ENCODE measurements around the gene ATP5IF1. TPM values are rescaled to one million over a fixed set of nuclear protein-coding genes. Genes with fewer than 3 reads are reported as not detected.

Gene ATP5IF1
- total and polyA plus RNA-seq, 9 of the 15 experiments (the other 6 are each of a cell fraction or from before 2014, with no cell fraction given) = 292 to 1,422 (median 388) TPM

DNA sequence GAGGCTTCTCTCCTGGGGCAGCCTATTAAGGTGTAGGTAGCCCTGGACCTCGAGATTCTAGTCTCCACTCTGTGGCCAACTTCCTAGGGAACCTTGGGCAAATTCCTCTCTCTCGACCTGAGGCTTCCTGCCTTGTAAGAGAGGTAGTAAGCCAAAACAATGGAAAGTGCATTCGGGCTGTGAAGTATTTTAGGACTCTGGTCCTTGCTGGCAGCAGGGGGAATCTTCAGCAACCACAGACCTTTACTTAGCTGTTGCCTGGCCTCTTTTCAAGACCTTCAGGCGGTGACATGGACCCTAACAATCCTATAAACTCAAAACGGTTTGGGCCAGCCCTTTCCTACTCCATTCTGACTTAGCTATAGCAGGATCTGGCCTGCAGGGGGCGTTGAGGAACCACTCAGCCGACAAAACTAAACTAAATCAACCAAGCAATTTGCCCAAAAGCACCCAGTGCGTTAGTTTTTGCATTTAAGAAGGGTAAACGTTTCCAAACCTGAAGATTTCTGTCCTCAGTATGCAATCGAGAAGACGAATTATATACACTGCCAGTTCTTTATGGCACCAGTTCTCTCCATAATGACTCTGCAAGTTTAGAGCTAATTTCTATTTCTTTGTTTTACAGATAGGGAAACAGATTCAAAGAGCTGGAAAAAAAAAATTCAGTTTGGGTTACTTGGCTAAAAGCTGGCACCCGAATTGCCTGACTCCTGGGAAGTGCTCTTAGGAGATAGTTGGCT is 12.5 kb downstream of the ATP5IF1 start (continued):
- TF ChIP-seq, protein P1, sequence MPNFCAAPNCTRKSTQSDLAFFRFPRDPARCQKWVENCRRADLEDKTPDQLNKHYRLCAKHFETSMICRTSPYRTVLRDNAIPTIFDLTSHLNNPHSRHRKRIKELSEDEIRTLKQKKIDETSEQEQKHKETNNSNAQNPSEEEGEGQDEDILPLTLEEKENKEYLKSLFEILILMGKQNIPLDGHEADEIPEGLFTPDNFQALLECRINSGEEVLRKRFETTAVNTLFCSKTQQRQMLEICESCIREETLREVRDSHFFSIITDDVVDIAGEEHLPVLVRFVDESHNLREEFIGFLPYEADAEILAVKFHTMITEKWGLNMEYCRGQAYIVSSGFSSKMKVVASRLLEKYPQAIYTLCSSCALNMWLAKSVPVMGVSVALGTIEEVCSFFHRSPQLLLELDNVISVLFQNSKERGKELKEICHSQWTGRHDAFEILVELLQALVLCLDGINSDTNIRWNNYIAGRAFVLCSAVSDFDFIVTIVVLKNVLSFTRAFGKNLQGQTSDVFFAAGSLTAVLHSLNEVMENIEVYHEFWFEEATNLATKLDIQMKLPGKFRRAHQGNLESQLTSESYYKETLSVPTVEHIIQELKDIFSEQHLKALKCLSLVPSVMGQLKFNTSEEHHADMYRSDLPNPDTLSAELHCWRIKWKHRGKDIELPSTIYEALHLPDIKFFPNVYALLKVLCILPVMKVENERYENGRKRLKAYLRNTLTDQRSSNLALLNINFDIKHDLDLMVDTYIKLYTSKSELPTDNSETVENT (CRISPR knock-in tag; IDR thresholded peaks at IDR 0.05) = peak; percentile 57; the same call in 1 of the 2 replicates
- TF ChIP-seq PCBP1 (IDR thresholded peaks at IDR 0.05; ENCODE audit: low read depth, low read length, poor library complexity, severe bottlenecking) (no peak), SPI1 (IDR thresholded peaks at IDR 0.05; ENCODE audit: borderline replicate concordance, low read depth, low read length) (no peak), ZNF41 (CRISPR knock-in tag; conservative IDR thresholded peaks at IDR 0.05) (no peak), ZFX (CRISPR knock-in tag; IDR thresholded peaks at IDR 0.05) (no peak), RBM14 (IDR thresholded peaks at IDR 0.05; ENCODE audit: borderline replicate concordance, insufficient read depth, low read depth, low read length) (no peak), KDM4B (IDR thresholded peaks at IDR 0.05; ENCODE audit: borderline replicate concordance in 2 of 2, low read depth in 1 of 2) (no peak), ETS2 (tag; IDR thresholded peaks at IDR 0.05; ENCODE audit: borderline replicate concordance, poor library complexity, severe bottlenecking) (no peak), HOXB6 (CRISPR knock-in tag; IDR thresholded peaks at IDR 0.05; ENCODE audit: borderline replicate concordance) (no peak), CAMTA2 (CRISPR knock-in tag; conservative IDR thresholded peaks at IDR 0.05) (no peak), KAT7 (CRISPR knock-in tag; IDR thresholded peaks at IDR 0.05; ENCODE audit: borderline replicate concordance) (no peak), C11orf30 (IDR thresholded peaks at IDR 0.05; ENCODE audit: low read depth) (no peak; the same call in none of the 2 replicates), NEUROD1 (IDR thresholded peaks at IDR 0.05; ENCODE audit: borderline replicate concordance, low read depth, low read length, partially characterized antibody) (no peak), RNF2 (IDR thresholded peaks at IDR 0.05) (no peak), TEAD4 (IDR thresholded peaks at IDR 0.05; ENCODE audit: low read length) (peak; percentile 52), TEAD4 (CRISPR knock-in tag; IDR thresholded peaks at IDR 0.05; ENCODE audit: borderline replicate concordance) (no peak)
- TF ChIP-seq, protein P2, sequence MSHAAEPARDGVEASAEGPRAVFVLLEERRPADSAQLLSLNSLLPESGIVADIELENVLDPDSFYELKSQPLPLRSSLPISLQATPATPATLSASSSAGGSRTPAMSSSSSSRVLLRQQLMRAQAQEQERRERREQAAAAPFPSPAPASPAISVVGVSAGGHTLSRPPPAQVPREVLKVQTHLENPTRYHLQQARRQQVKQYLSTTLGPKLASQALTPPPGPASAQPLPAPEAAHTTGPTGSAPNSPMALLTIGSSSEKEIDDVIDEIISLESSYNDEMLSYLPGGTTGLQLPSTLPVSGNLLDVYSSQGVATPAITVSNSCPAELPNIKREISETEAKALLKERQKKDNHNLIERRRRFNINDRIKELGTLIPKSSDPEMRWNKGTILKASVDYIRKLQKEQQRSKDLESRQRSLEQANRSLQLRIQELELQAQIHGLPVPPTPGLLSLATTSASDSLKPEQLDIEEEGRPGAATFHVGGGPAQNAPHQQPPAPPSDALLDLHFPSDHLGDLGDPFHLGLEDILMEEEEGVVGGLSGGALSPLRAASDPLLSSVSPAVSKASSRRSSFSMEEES (CRISPR knock-in tag; IDR thresholded peaks at IDR 0.05) = no peak
- TF ChIP-seq, protein P3, sequence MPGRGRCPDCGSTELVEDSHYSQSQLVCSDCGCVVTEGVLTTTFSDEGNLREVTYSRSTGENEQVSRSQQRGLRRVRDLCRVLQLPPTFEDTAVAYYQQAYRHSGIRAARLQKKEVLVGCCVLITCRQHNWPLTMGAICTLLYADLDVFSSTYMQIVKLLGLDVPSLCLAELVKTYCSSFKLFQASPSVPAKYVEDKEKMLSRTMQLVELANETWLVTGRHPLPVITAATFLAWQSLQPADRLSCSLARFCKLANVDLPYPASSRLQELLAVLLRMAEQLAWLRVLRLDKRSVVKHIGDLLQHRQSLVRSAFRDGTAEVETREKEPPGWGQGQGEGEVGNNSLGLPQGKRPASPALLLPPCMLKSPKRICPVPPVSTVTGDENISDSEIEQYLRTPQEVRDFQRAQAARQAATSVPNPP (IDR thresholded peaks at IDR 0.05; ENCODE audit: borderline replicate concordance, insufficient read depth, insufficient read length) = no peak

Measured in K562 (cell line).